ENCODE measurements around the gene PIK3CB. TPM values are rescaled to one million over a fixed set of nuclear protein-coding genes. Genes with fewer than 3 reads are reported as not detected.

The PIK3CB gene
- total RNA-seq, 1 donor from 2014 or later = 14.4 TPM

GRCh38 chr3:138691351-138691750, 143.4 kb downstream of the PIK3CB start:
- DNase-seq (ENCODE audit: low read depth, low spot score) = no peak
- Mint-ChIP-seq H3K4me3 (no peak overlapping the region), H3K27me3 (ENCODE audit: low read depth) (no peaks in the 10 kb centered on the region), H3K4me1 (no peaks in the 10 kb centered on the region), H3K36me3 (ENCODE audit: low read depth) (no peaks in the 10 kb centered on the region), H3K9me3 (no peaks in the 10 kb centered on the region), H3K27ac (ENCODE audit: unreplicated experiment) (no peak overlapping the region)
- no peak for TF ChIP-seq CTCF (conservative IDR thresholded peaks at IDR 0.05)

GRCh38 chr3:138690036-138690435, 144.7 kb downstream of the PIK3CB start:
- Mint-ChIP-seq H3K27ac (ENCODE audit: unreplicated experiment) (no peak overlapping the region), H3K9me3 (no peaks in the 10 kb centered on the region), H3K27me3 (ENCODE audit: low read depth) (no peaks in the 10 kb centered on the region), H3K4me1 (no peaks in the 10 kb centered on the region), H3K4me3 (no peak overlapping the region), H3K36me3 (ENCODE audit: low read depth) (no peaks in the 10 kb centered on the region)
- no peak for DNase-seq (ENCODE audit: low read depth, low spot score)
- TF ChIP-seq CTCF (conservative IDR thresholded peaks at IDR 0.05) = no peak

- Mint-ChIP-seq H3K36me3 (ENCODE audit: low read depth) (no peaks in the 10 kb centered on the region), H3K4me1 (no peaks in the 10 kb centered on the region), H3K27me3 (ENCODE audit: low read depth) (no peaks in the 10 kb centered on the region), H3K9me3 (no peaks in the 10 kb centered on the region), H3K4me3 (no peak overlapping the region), H3K27ac (ENCODE audit: unreplicated experiment) (no peak overlapping the region)
- no peak for DNase-seq (ENCODE audit: low read depth, low spot score)
- TF ChIP-seq CTCF (conservative IDR thresholded peaks at IDR 0.05) = no peak
Measured at GRCh38 chr3:138688871-138689299, 145.8 kb downstream of the PIK3CB start.

GRCh38 chr3:138687236-138687635, 147.5 kb downstream of the PIK3CB start:
- Mint-ChIP-seq H3K27ac (ENCODE audit: unreplicated experiment) (no peak overlapping the region), H3K27me3 (ENCODE audit: low read depth) (no peaks in the 10 kb centered on the region)
- TF ChIP-seq CTCF (conservative IDR thresholded peaks at IDR 0.05) = no peak

GRCh38 chr3:138686771-138687221, 147.9 kb downstream of the PIK3CB start:
- no peak for TF ChIP-seq CTCF (conservative IDR thresholded peaks at IDR 0.05)
- DNase-seq (ENCODE audit: low read depth, low spot score) = no peak
- Mint-ChIP-seq H3K27ac (ENCODE audit: unreplicated experiment) (no peak overlapping the region), H3K9me3 (no peaks in the 10 kb centered on the region), H3K4me3 (no peak overlapping the region), H3K4me1 (no peaks in the 10 kb centered on the region), H3K36me3 (ENCODE audit: low read depth) (no peaks in the 10 kb centered on the region), H3K27me3 (ENCODE audit: low read depth) (no peaks in the 10 kb centered on the region)

More at GRCh38 chr3:138687236-138687635, 147.5 kb downstream of the PIK3CB start:
- H3K9me3 Mint-ChIP-seq = no peaks in the 10 kb centered on the region
- no peaks in the 10 kb centered on the region for H3K36me3 Mint-ChIP-seq (ENCODE audit: low read depth)
- no peak overlapping the region for H3K4me3 Mint-ChIP-seq
- H3K4me1 Mint-ChIP-seq = no peaks in the 10 kb centered on the region
- DNase-seq (ENCODE audit: low read depth, low spot score) = no peak

GRCh38 chr3:138684396-138684795, 150.3 kb downstream of the PIK3CB start:
- no peak for DNase-seq (ENCODE audit: low read depth, low spot score)
- no peaks in the 10 kb centered on the region for H3K9me3 Mint-ChIP-seq
- no peak for TF ChIP-seq CTCF (conservative IDR thresholded peaks at IDR 0.05)
- no peak overlapping the region for H3K27ac Mint-ChIP-seq (ENCODE audit: unreplicated experiment)
- no peaks in the 10 kb centered on the region for H3K27me3 Mint-ChIP-seq (ENCODE audit: low read depth)
- no peak overlapping the region for H3K4me3 Mint-ChIP-seq
- peaks cover 3% of the 10 kb centered on the region for H3K36me3 Mint-ChIP-seq (ENCODE audit: low read depth)
- H3K4me1 Mint-ChIP-seq = no peaks in the 10 kb centered on the region

Measured in neural crest cell (in vitro differentiated cells).